ENCODE measurements around the gene CELA1.

CELA1 gene

DNA sequence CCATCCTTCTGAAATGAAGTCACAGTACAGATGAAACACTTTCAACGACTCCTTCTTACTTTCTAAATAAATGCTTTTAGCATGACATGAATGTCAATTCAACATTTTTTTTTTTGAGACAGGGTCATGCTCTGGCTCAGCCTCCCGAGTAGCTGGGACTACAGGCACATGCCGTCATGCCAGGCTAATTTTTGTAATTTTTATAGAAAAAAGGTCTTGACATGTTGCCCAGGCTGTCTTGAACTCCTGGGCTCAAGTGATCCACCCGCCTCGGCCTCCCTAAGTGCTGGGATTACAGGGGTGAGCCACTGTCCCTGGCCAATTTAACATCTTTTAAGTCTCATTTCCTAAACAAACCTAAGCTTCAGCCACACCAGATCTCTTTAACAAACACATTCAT, 28.4 kb upstream of the CELA1 start:
- no peak for DNase-seq (ENCODE audit: low read depth)

GRCh38 chr12:51374361-51374760, 27.9 kb upstream of the CELA1 start:
- DNase-seq (ENCODE audit: low read depth), result no peak

- no peak for DNase-seq (ENCODE audit: low read depth)
Measured at GRCh38 chr12:51373187-51373586, 26.7 kb upstream of the CELA1 start.

DNA sequence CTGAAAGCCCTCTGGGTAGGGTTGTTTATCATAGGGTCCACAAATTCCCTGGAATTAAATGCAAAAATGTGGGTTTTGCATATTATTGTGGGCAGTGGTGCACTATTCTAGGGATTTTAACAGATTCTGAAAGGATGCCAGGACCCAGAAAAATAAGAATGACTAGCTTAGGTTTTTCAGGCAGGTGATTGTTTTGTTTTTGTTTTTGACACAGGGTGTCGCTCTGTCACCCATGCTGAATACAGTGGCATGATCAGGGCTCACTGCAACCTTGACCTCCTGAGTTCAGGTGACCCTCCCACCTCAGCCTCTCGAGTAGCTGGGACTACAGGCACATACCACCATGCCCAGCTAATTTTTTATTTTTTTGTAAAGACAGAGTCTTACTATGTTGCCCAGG, 25.5 kb upstream of the CELA1 start:
- no peak for DNase-seq (ENCODE audit: low read depth)

DNA sequence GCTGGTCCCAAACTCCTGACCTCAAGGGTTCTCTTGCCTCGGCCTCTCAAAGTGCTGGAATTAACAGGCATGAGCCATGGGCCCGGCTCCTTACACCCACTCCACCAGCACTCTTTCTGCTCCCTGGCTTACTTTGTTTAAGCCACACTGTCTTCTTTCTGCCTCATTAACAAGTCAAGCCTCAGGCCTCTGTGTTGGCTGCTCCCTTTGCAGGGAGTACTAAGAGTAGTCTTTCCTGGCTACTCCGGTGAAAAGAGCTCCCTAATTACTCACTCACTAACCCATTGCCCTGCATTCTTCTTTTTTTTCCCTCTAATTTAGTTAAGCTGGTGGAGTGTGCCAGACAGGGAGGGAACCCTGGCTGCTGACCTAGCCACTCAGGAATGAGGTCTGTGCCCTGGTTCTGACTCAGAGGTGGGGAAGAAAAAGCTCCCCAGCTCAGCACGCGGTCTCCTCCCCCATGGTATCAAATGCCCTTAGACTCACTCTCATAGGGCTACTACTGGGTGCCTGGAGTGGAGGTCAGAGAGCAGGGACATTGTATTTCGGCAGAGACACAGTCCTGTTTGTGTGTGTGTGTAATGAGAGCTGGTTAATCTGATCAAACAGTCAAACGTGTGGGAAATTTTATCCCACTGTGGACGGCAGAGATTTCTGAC, 24.9 kb upstream of the CELA1 start:
- no peak for DNase-seq (ENCODE audit: low read depth)

- DNase-seq (ENCODE audit: low read depth), result no peak
Measured at GRCh38 chr12:51370667-51371066, 24.2 kb upstream of the CELA1 start.

- DNase-seq (ENCODE audit: low read depth), result no peak
Measured at GRCh38 chr12:51369581-51369980, 23.1 kb upstream of the CELA1 start.

GRCh38 chr12:51368640-51369517, 22.4 kb upstream of the CELA1 start:
- peak; percentile 84 for DNase-seq (ENCODE audit: low read depth)

DNA sequence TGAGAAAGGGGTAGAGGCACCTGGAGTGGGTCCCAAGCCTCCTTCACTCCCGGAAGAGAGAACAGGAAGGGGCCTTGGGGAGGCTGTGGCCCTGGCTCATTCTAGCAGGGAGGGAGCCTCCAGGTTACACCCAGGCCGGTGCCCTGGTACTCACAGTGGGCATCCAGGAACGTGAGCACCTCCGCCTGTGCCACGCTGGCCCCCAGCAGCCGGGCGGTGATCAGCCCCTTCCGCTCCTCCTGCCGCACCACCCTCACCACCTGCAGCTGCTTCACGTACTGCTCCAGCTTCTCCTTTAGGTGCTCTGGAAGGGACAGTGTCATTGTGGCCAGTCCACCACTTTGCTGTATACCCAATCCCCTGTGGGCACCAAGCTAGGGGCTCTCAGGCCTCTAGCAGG, 18.8 kb upstream of the CELA1 start:
- no peak for DNase-seq (ENCODE audit: low read depth)

DNA sequence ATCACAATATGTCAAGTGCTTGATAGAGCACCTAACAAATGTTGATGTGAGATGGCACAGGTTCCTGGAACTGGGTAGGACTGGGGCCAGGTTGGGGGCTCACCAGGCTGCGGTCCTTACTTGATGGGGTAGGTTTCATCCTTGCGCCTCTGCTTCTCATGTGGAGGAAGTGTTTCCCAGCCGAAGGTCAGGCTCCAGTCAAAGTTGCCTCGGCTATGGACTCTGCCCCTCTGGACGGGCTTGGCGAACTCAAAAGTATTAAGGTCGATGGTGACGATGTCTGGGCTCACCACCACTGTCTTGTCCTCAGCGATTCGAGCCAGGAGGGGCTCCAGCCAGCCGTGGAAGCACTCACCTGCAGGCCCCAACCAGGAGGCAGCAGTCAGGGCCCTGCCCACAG, 17.5 kb upstream of the CELA1 start:
- DNase-seq (ENCODE audit: low read depth), result no peak

GRCh38 chr12:51362747-51363342, 16.4 kb upstream of the CELA1 start:
- DNase-seq (ENCODE audit: low read depth), result no peak

DNA sequence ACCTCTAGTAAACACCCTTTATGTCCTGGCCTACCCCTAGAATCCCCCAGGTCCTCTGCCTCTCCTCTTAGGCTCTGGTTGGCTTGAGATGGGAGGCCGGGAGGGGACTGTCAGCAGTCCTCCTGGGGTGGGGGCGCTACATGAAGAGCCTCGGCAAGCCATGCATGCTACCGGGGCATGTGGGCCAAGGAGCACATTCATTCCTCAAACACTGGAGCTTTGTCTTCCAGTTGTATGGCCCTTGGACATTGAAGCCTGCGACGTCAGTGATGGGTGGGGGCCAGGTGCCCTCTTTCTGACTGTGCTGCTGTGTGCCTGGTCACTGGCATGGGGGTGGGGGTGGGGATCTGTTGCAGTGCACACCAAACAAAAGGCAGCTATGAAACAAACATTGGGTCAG, 15.8 kb upstream of the CELA1 start:
- no peak for DNase-seq (ENCODE audit: low read depth)

GRCh38 chr12:51361161-51362016, 14.9 kb upstream of the CELA1 start:
- DNase-seq (ENCODE audit: low read depth), result no peak

GRCh38 chr12:51360315-51360714, 13.8 kb upstream of the CELA1 start:
- DNase-seq (ENCODE audit: low read depth), result no peak

DNA sequence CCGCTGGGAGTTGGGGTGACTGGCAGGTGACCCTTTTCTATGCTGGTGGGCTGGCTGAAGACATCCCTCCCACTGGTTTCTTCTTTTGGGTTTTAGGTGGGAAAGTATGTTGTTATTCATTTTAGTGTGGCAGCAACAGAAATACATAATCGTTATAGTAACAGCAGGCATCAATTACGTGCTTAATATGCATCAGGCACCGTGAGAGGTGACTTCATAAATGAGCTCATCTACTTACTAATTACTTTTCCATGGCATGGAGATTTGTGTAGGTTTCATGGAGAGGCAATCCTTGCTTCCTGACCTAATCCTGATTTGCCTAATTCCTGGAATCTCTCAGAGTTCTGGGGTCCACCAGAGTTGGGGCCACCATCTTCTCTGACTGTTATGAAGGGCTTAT, 13.4 kb upstream of the CELA1 start:
- no peak for DNase-seq (ENCODE audit: low read depth)

GRCh38 chr12:51358496-51358895, 12.0 kb upstream of the CELA1 start:
- no peak for DNase-seq (ENCODE audit: low read depth)

DNA sequence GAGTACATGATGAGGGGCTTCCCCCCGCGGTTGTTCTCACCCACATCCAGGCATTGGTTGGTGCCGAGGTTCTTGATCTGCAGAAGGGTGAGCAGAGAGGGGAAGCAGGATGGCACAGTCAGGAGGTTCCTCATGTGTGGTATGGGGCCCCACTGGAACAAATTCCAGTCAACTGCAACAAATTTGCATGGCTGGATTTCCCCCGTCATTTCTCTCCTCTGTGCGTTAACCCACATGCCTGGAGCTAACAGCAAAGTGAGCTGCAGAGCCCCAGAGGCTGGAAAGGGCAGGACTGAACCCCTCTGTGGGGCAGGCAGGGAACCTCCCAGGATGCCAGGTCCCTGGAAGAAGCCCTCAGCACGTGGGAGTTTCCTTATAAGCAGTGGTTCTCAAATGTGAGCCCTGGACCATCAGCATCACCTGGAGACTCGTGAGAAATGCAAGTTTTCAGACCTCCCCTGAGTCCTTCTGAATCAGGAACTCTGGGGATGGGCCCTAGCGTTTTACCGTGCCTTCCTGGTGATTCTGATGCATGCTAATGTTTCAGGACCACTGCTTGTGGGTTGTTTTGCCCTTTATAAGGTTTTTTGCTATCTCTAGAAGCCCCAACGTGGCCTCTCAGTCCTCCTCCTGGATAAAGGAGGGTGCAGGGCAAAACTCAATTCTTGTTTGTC, 11.0 kb upstream of the CELA1 start:
- DNase-seq (ENCODE audit: low read depth), result no peak

DNA sequence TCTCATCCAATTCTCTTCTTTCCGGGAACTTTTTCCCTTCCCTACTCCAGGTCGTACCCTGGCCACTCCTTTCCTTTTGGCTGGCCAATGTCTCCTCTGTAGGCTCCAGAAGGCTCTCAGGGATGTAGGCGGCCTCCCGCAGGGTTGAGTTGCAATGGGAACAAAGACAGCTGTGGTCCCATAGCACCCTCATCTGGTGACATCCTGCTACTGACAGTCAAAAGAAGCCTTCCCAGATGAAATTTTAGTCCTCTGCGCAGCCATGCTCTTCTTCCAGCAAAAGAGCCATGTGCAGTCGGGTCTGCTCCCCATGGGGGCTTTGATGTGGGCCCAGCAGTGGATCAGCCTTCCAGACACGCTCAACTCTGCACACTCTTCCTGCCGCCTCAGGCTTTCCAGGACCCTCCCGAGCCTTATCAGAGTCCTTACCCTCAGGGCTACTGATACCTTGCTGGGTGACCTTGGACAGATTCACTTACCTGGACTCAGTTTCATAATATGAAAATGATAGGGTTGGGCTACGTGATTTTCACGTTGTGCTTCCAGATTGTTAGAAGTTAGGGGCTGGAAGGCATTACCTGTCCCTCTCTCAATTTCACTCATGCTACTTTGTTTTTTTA, 5.5 kb upstream of the CELA1 start:
- DNase-seq (ENCODE audit: low read depth), result peak; percentile 28

GRCh38 chr12:51349026-51349425, 2.5 kb upstream of the CELA1 start:
- DNase-seq (ENCODE audit: low read depth), result no peak

GRCh38 chr12:51348116-51348515, 1.6 kb upstream of the CELA1 start:
- no peak for DNase-seq (ENCODE audit: low read depth)

- DNase-seq (ENCODE audit: low read depth), result no peak
Measured at GRCh38 chr12:51345681-51346080, 798 bp downstream of the CELA1 start.
